T-cell (primary cell): Measurements from ENCODE around the gene KCNMB4. TPM values are rescaled to one million over a fixed set of nuclear protein-coding genes. Genes with fewer than 3 reads are reported as not detected.

ENCODE experiments used
- ATAC-seq, 4 experiments: fragments of 200-7000 bp in 3 of 4; fragments of 150-1000 bp in 1 of 4; cut with Tn5 transposase; replicated peaks in 1 of 4; 1 replicate in 3 of 4; 2 replicates in 1 of 4; pipeline ENCODE4 v1.10.0; 2021; ENCODE audit warnings: moderate library complexity in 3 of 4, mild to moderate bottlenecking in 2 of 4, moderate number of reproducible peaks in 1 of 4
- CTCF ChIA-PET, 2 donors: fragments of 300-600 bp; sonication (Branson Sonifier 250); formaldehyde crosslinking; loops; one replicate each; lab custom pipeline; 2022; ENCODE audit warnings: antibody characterized with exemption in 2 of 2; lab: Charles Lee
- POLR2A ChIA-PET, 2 donors: fragments of 300-600 bp; sonication (Branson Sonifier 250); formaldehyde crosslinking; loops; one replicate each; lab custom pipeline; 2022; ENCODE audit warnings: antibody characterized with exemption in 2 of 2; lab: Charles Lee
- DNase-seq, 35 experiments: peaks; one replicate each; pipeline versions ENCODE4 v3.0.0 to v3.0.0-alpha.2; 2013 to 2023
- H3K27ac ChIP-seq: one replicate; pipeline ENCODE4 v1.5.1; 2013; ENCODE audit warnings: low read length
- H3K27me3 ChIP-seq, 2 experiments: replicated peaks in 1 of 2; 1 replicate in 1 of 2; 2 replicates in 1 of 2; pipeline versions ENCODE4 v1.6.1 to v1.7.0; 2013; ENCODE audit warnings: low read length in 1 of 2, mixed read lengths in 1 of 2; ENCODE audit not compliant: control insufficient read depth in 2 of 2, insufficient read depth in 2 of 2; ENCODE audit errors: extremely low read depth in 1 of 2
- H3K36me3 ChIP-seq, 2 donors: 1 replicate in 1 of 2; 2 replicates in 1 of 2; pipeline versions ENCODE4 v1.6.1 to v1.7.0; 2013; ENCODE audit warnings: low read length in 1 of 2; ENCODE audit not compliant: control insufficient read depth in 2 of 2, insufficient read depth in 1 of 2; ENCODE audit errors: extremely low read depth in 1 of 2
- H3K4me1 ChIP-seq, 2 experiments: 1 replicate in 1 of 2; 2 replicates in 1 of 2; pipeline versions ENCODE4 v1.6.1 to v1.7.0; 2013; ENCODE audit warnings: low read length in 2 of 2, mixed read lengths in 1 of 2; ENCODE audit not compliant: insufficient read depth in 2 of 2, control insufficient read depth in 1 of 2; ENCODE audit errors: extremely low read depth in 1 of 2
- H3K4me3 ChIP-seq, 2 donors: 1 replicate in 1 of 2; 2 replicates in 1 of 2; pipeline versions ENCODE4 v1.5.1 to v1.7.0; 2013; ENCODE audit warnings: mild to moderate bottlenecking in 2 of 2, low read length in 1 of 2, moderate library complexity in 1 of 2; ENCODE audit not compliant: control insufficient read depth in 1 of 2; ENCODE audit errors: extremely low read depth in 1 of 2
- H3K9me3 ChIP-seq: 2 replicates; pipeline ENCODE4 v1.7.0; 2013
- H3K27ac Mint-ChIP-seq, 2 donors: one replicate each; pipeline ENCODE4 v1.8.0; 2020 to 2021; ENCODE audit warnings: mild to moderate bottlenecking in 2 of 2, mixed read lengths in 2 of 2
- H3K27me3 Mint-ChIP-seq, 2 donors: one replicate each; pipeline ENCODE4 v1.8.0; 2021 to 2022; ENCODE audit warnings: mixed read lengths in 2 of 2
- H3K36me3 Mint-ChIP-seq: one replicate; pipeline ENCODE4 v1.8.0; 2021; ENCODE audit warnings: mixed read lengths
- H3K4me1 Mint-ChIP-seq, 3 donors: one replicate each; pipeline ENCODE4 v1.8.0; 2020 to 2022; ENCODE audit warnings: mixed read lengths in 3 of 3, mild to moderate bottlenecking in 1 of 3
- H3K4me3 Mint-ChIP-seq, 3 donors: one replicate each; pipeline ENCODE4 v1.8.0; 2020 to 2022; ENCODE audit warnings: mild to moderate bottlenecking in 3 of 3, mixed read lengths in 3 of 3, moderate library complexity in 3 of 3
- H3K9me3 Mint-ChIP-seq, 3 donors: one replicate each; pipeline ENCODE4 v1.8.0; 2020 to 2022; ENCODE audit warnings: mixed read lengths in 3 of 3
- WGBS: methylation state at CpG from one replicate; pipeline ENCODE4 v1.1.5; 2013; ENCODE audit warnings: missing lambda C conversion rate; ENCODE audit not compliant: insufficient coverage; 5-methylcytosine and 5-hydroxymethylcytosine counted together
- total RNA-seq, 35 experiments: library from RNA in 6 of 35; stranded (reverse) in 6 of 35; fragments of 120-200 nt in 1 of 35; gene quantifications; one replicate each; pipeline versions ENCODE4 v1.2.1 to v1.2.4 and lab custom pipeline; 2013 to 2026

Gene KCNMB4
- total RNA-seq, 5 donors from 2014 or later (not counting 1 experiment from before 2014, with no cell fraction given), result 0.79 to 2.6 (median 1.5) TPM

GRCh38 chr12:70354787-70355186, 11.3 kb upstream of the KCNMB4 start:
- ChIA-PET POLR2A (interaction anchor here in 1 of 2 donors (0.7 kb wide), 1 partner anchor 11 kb away, joined by 3 read pairs; no protein-coding TSS in a partner anchor), CTCF (no interaction called here)
- Histone ChIP-seq H3K9me3 (no peaks in the 10 kb centered on the region), H3K36me3 (peaks cover 3 to 9% of the 10 kb centered on the region in 2 donors), H3K4me3 (no peak overlapping the region), H3K27ac (no peak overlapping the region), H3K4me1 (peaks cover 0 to 5% of the 10 kb centered on the region in 2 experiments), H3K27me3 (no peaks in the 10 kb centered on the region)
- ATAC-seq (peak in 2 of 4 experiments; percentile 42 to 70), DNase-seq (no peak)
- H3K27ac Mint-ChIP-seq, result peak overlapping the region; percentile 2 to 57
- no peak overlapping the region for H3K4me3 Mint-ChIP-seq
- H3K27me3 Mint-ChIP-seq, result no peaks in the 10 kb centered on the region
- WGBS, result no CpG with 5 or more reads among the region's 3 CpGs
- H3K36me3 Mint-ChIP-seq, result peaks cover 18% of the 10 kb centered on the region
- peaks cover 7 to 16% (median 9%) of the 10 kb centered on the region in 3 donors for H3K4me1 Mint-ChIP-seq
- no peaks in the 10 kb centered on the region for H3K9me3 Mint-ChIP-seq

GRCh38 chr12:70355972-70356371, 10.1 kb upstream of the KCNMB4 start:
- WGBS, result no CpG with 5 or more reads among the region's 4 CpGs
- Mint-ChIP-seq H3K4me1 (peaks cover 7 to 16% (median 9%) of the 10 kb centered on the region in 3 donors), H3K4me3 (no peak overlapping the region), H3K36me3 (peaks cover 18% of the 10 kb centered on the region), H3K27me3 (no peaks in the 10 kb centered on the region), H3K27ac (no peak overlapping the region), H3K9me3 (no peaks in the 10 kb centered on the region)
- Histone ChIP-seq H3K4me3 (no peak overlapping the region), H3K4me1 (peaks cover 0 to 5% of the 10 kb centered on the region in 2 experiments), H3K27ac (no peak overlapping the region), H3K27me3 (no peaks in the 10 kb centered on the region), H3K9me3 (no peaks in the 10 kb centered on the region), H3K36me3 (peaks cover 3 to 9% of the 10 kb centered on the region in 2 donors)
- DNase-seq (no peak), ATAC-seq (no peak)
- CTCF ChIA-PET, result interaction anchor here in 1 of 2 donors (0.6 to 0.7 kb wide), 2 partner anchors 8 to 840 kb away, joined by 4 read pairs; no protein-coding TSS in a partner anchor
- POLR2A ChIA-PET, result interaction anchor here in 1 of 2 donors (0.6 kb wide), 2 partner anchors 11 to 1706 kb away, joined by 3 to 11 read pairs; no protein-coding TSS in a partner anchor

- Mint-ChIP-seq H3K36me3 (peaks cover 5% of the 10 kb centered on the region), H3K9me3 (no peaks in the 10 kb centered on the region), H3K4me3 (no peak overlapping the region), H3K27me3 (peaks cover 0 to 1% of the 10 kb centered on the region in 2 donors), H3K27ac (no peak overlapping the region), H3K4me1 (peaks cover 6 to 10% (median 8%) of the 10 kb centered on the region in 3 donors)
- Histone ChIP-seq H3K36me3 (peaks cover 0 to 1% of the 10 kb centered on the region in 2 donors), H3K4me1 (peaks cover 0 to 7% of the 10 kb centered on the region in 2 experiments), H3K27ac (no peak overlapping the region), H3K9me3 (no peaks in the 10 kb centered on the region), H3K27me3 (no peaks in the 10 kb centered on the region), H3K4me3 (no peak overlapping the region)
- CTCF ChIA-PET, result no interaction called here
- DNase-seq, result no peak
- ATAC-seq, result no peak
- POLR2A ChIA-PET, result interaction anchor here (0.6 to 0.7 kb wide), 2 partner anchors 23 to 127 kb away, joined by 3 to 4 read pairs; no protein-coding TSS in a partner anchor
- no CpG with 5 or more reads among the region's 1 CpG for WGBS
Measured at GRCh38 chr12:70359458-70360197, 6.5 kb upstream of the KCNMB4 start.

- no peaks in the 10 kb centered on the region for H3K9me3 ChIP-seq
- no peaks in the 10 kb centered on the region for H3K36me3 ChIP-seq
- Mint-ChIP-seq H3K36me3 (peaks cover 2% of the 10 kb centered on the region), H3K27ac (no peak overlapping the region), H3K9me3 (no peaks in the 10 kb centered on the region), H3K27me3 (peaks cover 0 to 5% of the 10 kb centered on the region in 2 donors), H3K4me3 (no peak overlapping the region), H3K4me1 (peaks cover 6 to 12% (median 11%) of the 10 kb centered on the region in 3 donors)
- ChIA-PET POLR2A (no interaction called here), CTCF (no interaction called here)
- ATAC-seq (no peak), DNase-seq (no peak)
- peaks cover 3% of the 10 kb centered on the region in 2 experiments for H3K4me1 ChIP-seq
- H3K27ac ChIP-seq, result no peak overlapping the region
- peaks cover 0 to 3% of the 10 kb centered on the region in 2 experiments for H3K27me3 ChIP-seq
- H3K4me3 ChIP-seq, result no peak overlapping the region
Measured at GRCh38 chr12:70360218-70360617, 5.9 kb upstream of the KCNMB4 start.

- POLR2A ChIA-PET, result no interaction called here
- H3K4me3 Mint-ChIP-seq, result peak overlapping the region; percentile 82 to 98 (median 82)
- H3K36me3 Mint-ChIP-seq, result no peaks in the 10 kb centered on the region
- H3K4me1 Mint-ChIP-seq, result peaks cover 27 to 34% (median 27%) of the 10 kb centered on the region in 3 donors
- Histone ChIP-seq H3K36me3 (no peaks in the 10 kb centered on the region), H3K4me1 (peaks cover 16 to 18% of the 10 kb centered on the region in 2 experiments), H3K27ac (no peak overlapping the region), H3K9me3 (no peaks in the 10 kb centered on the region), H3K4me3 (peak overlapping the region; percentile 69 to 88), H3K27me3 (peaks cover 0 to 14% of the 10 kb centered on the region in 2 experiments)
- no peak for ATAC-seq
- CTCF ChIA-PET, result no interaction called here
- H3K9me3 Mint-ChIP-seq, result no peaks in the 10 kb centered on the region
- DNase-seq, result peak in 2 of 35 experiments; percentile 0 to 17
- H3K27ac Mint-ChIP-seq, result peak overlapping the region in 1 of 2 donors; percentile 16
- 19% methylated on average over 8 of the region's 16 CpGs for WGBS
- peaks cover 0 to 6% of the 10 kb centered on the region in 2 donors for H3K27me3 Mint-ChIP-seq
Measured at GRCh38 chr12:70364695-70365397, 1.2 kb upstream of the KCNMB4 start.

GRCh38 chr12:70365398-70365647, 767 bp upstream of the KCNMB4 start:
- CTCF ChIA-PET, result no interaction called here
- no peak for ATAC-seq

More at GRCh38 chr12:70365398-70365647, 767 bp upstream of the KCNMB4 start:
- Histone ChIP-seq H3K4me3 (peak overlapping the region; percentile 69 to 88), H3K36me3 (no peaks in the 10 kb centered on the region), H3K27ac (no peak overlapping the region), H3K9me3 (no peaks in the 10 kb centered on the region), H3K27me3 (peaks cover 0 to 14% of the 10 kb centered on the region in 2 experiments), H3K4me1 (peaks cover 16 to 18% of the 10 kb centered on the region in 2 experiments)
- H3K27me3 Mint-ChIP-seq, result peaks cover 0 to 6% of the 10 kb centered on the region in 2 donors
- POLR2A ChIA-PET, result interaction anchor here in 1 of 2 donors (0.6 kb wide), 1 partner anchor 11 kb away, joined by 3 read pairs; no protein-coding TSS in a partner anchor
- H3K36me3 Mint-ChIP-seq, result no peaks in the 10 kb centered on the region
- DNase-seq, result peak in 2 of 35 experiments; percentile 0 to 1
- H3K27ac Mint-ChIP-seq, result no peak overlapping the region
- 3% methylated on average over 6 of the region's 6 CpGs for WGBS
- peaks cover 27 to 35% (median 27%) of the 10 kb centered on the region in 3 donors for H3K4me1 Mint-ChIP-seq
- H3K9me3 Mint-ChIP-seq, result no peaks in the 10 kb centered on the region
- H3K4me3 Mint-ChIP-seq, result peak overlapping the region; percentile 82 to 98 (median 82)
